Gastrocnemius medialis (tissue), 4 donors: Measurements from ENCODE around the gene CACNG7. TPM values are rescaled to one million over a fixed set of nuclear protein-coding genes. Genes with fewer than 3 reads are reported as not detected.

Source experiments
- ATAC-seq, 2 donors: fragments of 150-250 bp; one replicate each; pipeline ENCODE4 v1.9.1; 2016
- DNase-seq, 2 donors: peaks; one replicate each; pipeline ENCODE4 v3.0.0-alpha.2; 2019
- H3K27ac ChIP-seq, 4 donors: fragments of 200-600 bp; sonication (generic); 1 replicate in 1 of 4; 2 replicates in 3 of 4; pipeline ENCODE4 v1.5.1; 2016 to 2018; ENCODE audit warnings: mild to moderate bottlenecking in 2 of 4, moderate library complexity in 1 of 4
- H3K27me3 ChIP-seq, 3 donors: fragments of 200-600 bp; sonication (generic) in 2 of 3; 1 replicate in 1 of 3; 2 replicates in 2 of 3; pipeline versions ENCODE4 v1.5.1 to v1.6.0; 2016 to 2019; ENCODE audit warnings: mild to moderate bottlenecking in 1 of 3, moderate library complexity in 1 of 3
- H3K36me3 ChIP-seq, 2 donors: fragments of 200-600 bp; sonication (generic) in 1 of 2; one replicate each; pipeline ENCODE4 v1.5.1; 2017 to 2018
- H3K4me1 ChIP-seq, 2 donors: fragments of 200-600 bp; sonication (generic) in 1 of 2; one replicate each; pipeline ENCODE4 v1.5.1; 2016 to 2017; ENCODE audit warnings: mild to moderate bottlenecking in 2 of 2
- H3K4me3 ChIP-seq, 4 donors: fragments of 200-600 bp; sonication (generic) in 3 of 4; 1 replicate in 1 of 4; 2 replicates in 3 of 4; pipeline ENCODE4 v1.5.1; 2016 to 2019; ENCODE audit warnings: mild to moderate bottlenecking in 2 of 4
- H3K9me3 ChIP-seq, 3 donors: fragments of 200-600 bp; sonication (generic) in 2 of 3; 1 replicate in 1 of 3; 2 replicates in 2 of 3; pipeline ENCODE4 v1.5.1; 2016 to 2019
- CTCF ChIP-seq, 5 experiments: fragments of 450-650 bp in 3 of 5; fragments of 200-600 bp in 2 of 5; sonication (generic) in 2 of 5; IDR thresholded peaks in 4 of 5; conservative IDR thresholded peaks in 1 of 5; 1 replicate in 4 of 5; 2 replicates in 1 of 5; pipeline ENCODE4 v1.5.1; 2016 to 2019; ENCODE audit warnings: antibody characterized with exemption in 5 of 5, mild to moderate bottlenecking in 3 of 5, moderate library complexity in 3 of 5
- POLR2A ChIP-seq, 2 donors: fragments of 450-650 bp; IDR thresholded peaks; one replicate each; pipeline ENCODE4 v1.6.1; 2017; ENCODE audit warnings: antibody characterized with exemption in 2 of 2, mild to moderate bottlenecking in 2 of 2, moderate library complexity in 2 of 2
- in situ Hi-C, 4 donors: fragments of 200-750 bp; cut with MboI; loops; one replicate each; pipeline versions ENCODE4 v1.15.0 to v1.8.0; 2017; ENCODE audit warnings: low sequenced_read_pairs in 4 of 4
- intact Hi-C: fragments of 100-400 bp; cut with DNase I; formaldehyde crosslinking; loops from one replicate; pipeline ENCODE4 v1.15.1; 2023; ENCODE audit warnings: low total_unique reads
- microRNA counts, 2 donors: library from miRNA; unstranded; fragments of <30 nt; microRNA quantifications; one replicate each; lab custom pipeline; 2016
- total RNA-seq, 4 donors: library from RNA; depleted of rRNA; stranded (reverse); fragments of >200 nt; gene quantifications; one replicate each; pipeline versions ENCODE4 v1.1.0 to v1.2.3, GENCODE V29; 2016

CACNG7 gene
- total RNA-seq, 4 donors from 2014 or later = not detected

- Histone ChIP-seq H3K4me1 (peaks cover 24 to 31% of the 10 kb centered on the region in 2 donors), H3K36me3 (no peaks in the 10 kb centered on the region), H3K4me3 (peak overlapping the region; percentile 43 to 77 (median 68)), H3K27me3 (no peaks in the 10 kb centered on the region), H3K27ac (peak overlapping the region; percentile 92 to 98 (median 96)), H3K9me3 (no peaks in the 10 kb centered on the region)
- in situ Hi-C loops (no loop called here), intact Hi-C loops (no loop called here)
- ATAC-seq (no peak), DNase-seq (no peak)
- TF ChIP-seq POLR2A (IDR thresholded peaks at IDR 0.05) = no peak
- TF ChIP-seq CTCF (IDR thresholded peaks at IDR 0.05 in 4 of 5, conservative IDR thresholded peaks at IDR 0.05 in 1 of 5) = no peak
Observed at GRCh38 chr19:53993448-53993847, 84.4 kb downstream of the CACNG7 start.

MicroRNAs within 50 kb of the gene (microRNA counts, 767-probe panel; counts per million panel counts)
- 356 to 448 counts per million in 2 donors for microRNA hsa-miR-935 (lab: Ali Mortazavi, UCI)

Other genes starting within 250 kb of the CACNG7 start
- under 1 TPM in 3 of 4 donors, not detected in 1; 0.31 to 0.52 (median 0.35) TPM for gene NLRP12, start 85.0 kb upstream of the CACNG7 start, total RNA-seq
- gene MYADM, start 41.4 kb upstream of the CACNG7 start, total RNA-seq = 10 to 100 TPM in 2 of 4 donors, 1 to 10 TPM in 2; 4.5 to 12.6 (median 8.8) TPM
- gene PRKCG, start 27.1 kb upstream of the CACNG7 start, total RNA-seq = not detected
- under 1 TPM; 0.02 to 0.10 (median 0.05) TPM for gene CACNG8, start 53.7 kb downstream of the CACNG7 start, total RNA-seq
- gene CACNG6, start 82.4 kb downstream of the CACNG7 start, total RNA-seq = 10 to 100 TPM; 25.2 to 50.3 (median 31.0) TPM
- not detected for gene VSTM1, start 154.6 kb downstream of the CACNG7 start, total RNA-seq
- gene TARM1, start 172.1 kb downstream of the CACNG7 start, total RNA-seq = not detected
- 1 to 10 TPM in 1 of 4 donors, under 1 TPM in 2, not detected in 1; 0.29 to 3.0 (median 0.69) TPM for gene OSCAR, start 191.5 kb downstream of the CACNG7 start, total RNA-seq
- gene NDUFA3, start 193.6 kb downstream of the CACNG7 start, total RNA-seq = 10 to 100 TPM; 29.5 to 84.9 (median 60.6) TPM
- 10 to 100 TPM in 3 of 4 donors, 1 to 10 TPM in 1; 7.5 to 18.1 (median 17.5) TPM for gene TFPT, start 206.4 kb downstream of the CACNG7 start, total RNA-seq
- gene PRPF31, start 206.5 kb downstream of the CACNG7 start, total RNA-seq = 10 to 100 TPM; 26.6 to 39.4 (median 37.2) TPM
- gene CNOT3, start 228.5 kb downstream of the CACNG7 start, total RNA-seq = 10 to 100 TPM in 2 of 4 donors, 1 to 10 TPM in 2; 5.1 to 14.0 (median 10.2) TPM